ENCODE results near the gene PKDCC.
"Not testable (repeated sequence)": the region's sequence is repeated elsewhere in the genome, so short reads cannot be mapped to it uniquely, and the experiment has no call there.

Gene PKDCC

GRCh38 chr2:42031281-42032223, 16.3 kb upstream of the PKDCC start:
- DNase-seq = no peak

GRCh38 chr2:42032224-42032620, 15.6 kb upstream of the PKDCC start:
- DNase-seq = no peak

GRCh38 chr2:42032745-42033144, 15.1 kb upstream of the PKDCC start:
- DNase-seq = no peak

GRCh38 chr2:42034096-42034495, 13.7 kb upstream of the PKDCC start:
- DNase-seq = not testable (repeated sequence)

GRCh38 chr2:42035241-42035640, 12.6 kb upstream of the PKDCC start:
- DNase-seq = no peak

- peak; percentile 52 for DNase-seq
Observed at GRCh38 chr2:42036413-42036812, 11.4 kb upstream of the PKDCC start.

- no peak for DNase-seq
Observed at GRCh38 chr2:42036940-42037339, 10.9 kb upstream of the PKDCC start.

GRCh38 chr2:42040643-42041278, 7.1 kb upstream of the PKDCC start:
- no peak for DNase-seq

GRCh38 chr2:42041377-42042127, 6.3 kb upstream of the PKDCC start:
- no peak for DNase-seq

GRCh38 chr2:42042631-42043355, 5.0 kb upstream of the PKDCC start:
- DNase-seq = no peak

- DNase-seq = no peak
Observed at GRCh38 chr2:42043789-42044394, 3.9 kb upstream of the PKDCC start.

GRCh38 chr2:42044939-42045338, 2.9 kb upstream of the PKDCC start:
- no peak for DNase-seq

GRCh38 chr2:42045352-42045751, 2.5 kb upstream of the PKDCC start:
- DNase-seq = no peak

GRCh38 chr2:42045848-42046748, 1.7 kb upstream of the PKDCC start:
- peak; percentile 74 for DNase-seq

GRCh38 chr2:42046819-42047487, 868 bp upstream of the PKDCC start:
- peak; percentile 49 for DNase-seq

- peak; percentile 49 for DNase-seq
Observed at GRCh38 chr2:42048299-42049220, 739 bp downstream of the PKDCC start.

- no peak for DNase-seq
Observed at GRCh38 chr2:42049221-42050009, 1.6 kb downstream of the PKDCC start.

GRCh38 chr2:42050010-42050702, 2.3 kb downstream of the PKDCC start:
- DNase-seq = no peak

All from DMS53 (cell line).